HL-60 (cell line): ENCODE results near the gene ARL8A.

ENCODE experiments used
- DNase-seq, 2 experiments: peaks; one replicate each; pipeline ENCODE4 v3.0.0-alpha.2; 2010 to 2020; ENCODE audit warnings: low read depth in 1 of 2, low spot score in 1 of 2
- H3K27ac ChIP-seq: fragments of 250-450 bp; sonication (Bioruptor Pico); replicated peaks from 2 replicates; pipeline ENCODE4 v1.5.1; 2020; ENCODE audit warnings: mild to moderate bottlenecking, moderate library complexity
- H3K27me3 ChIP-seq: fragments of 250-450 bp; sonication (Bioruptor Pico); 2 replicates; pipeline ENCODE4 v1.5.1; 2021; ENCODE audit warnings: mild to moderate bottlenecking, moderate library complexity; ENCODE audit not compliant: insufficient read depth, poor library complexity, severe bottlenecking
- H3K4me3 ChIP-seq: replicated peaks from 2 replicates; pipeline ENCODE4 v1.5.1; 2011; ENCODE audit warnings: mild to moderate bottlenecking, control low read depth, low read length; ENCODE audit not compliant: insufficient read depth
- GABPA ChIP-seq: IDR thresholded peaks from 2 replicates; pipeline ENCODE4 v1.6.1; 2012; ENCODE audit warnings: low read depth
- POLR2AphosphoS5 ChIP-seq: IDR thresholded peaks from 2 replicates; pipeline ENCODE4 v1.6.1; 2012; ENCODE audit warnings: low read depth
- REST ChIP-seq: IDR thresholded peaks from 2 replicates; pipeline ENCODE4 v1.6.1; 2012; ENCODE audit warnings: low read depth; ENCODE audit not compliant: insufficient replicate concordance
- SPI1 ChIP-seq: IDR thresholded peaks from 2 replicates; pipeline ENCODE4 v1.6.1; 2012; ENCODE audit warnings: low read depth, mild to moderate bottlenecking, borderline replicate concordance
- TF ChIP-seq, protein P1 (sequence below): IDR thresholded peaks from one replicate; pipeline ENCODE4 v1.5.1; 2011; ENCODE audit warnings: low read length, control low read depth, inconsistent platforms; ENCODE audit not compliant: insufficient read depth

The ARL8A gene

DNA sequence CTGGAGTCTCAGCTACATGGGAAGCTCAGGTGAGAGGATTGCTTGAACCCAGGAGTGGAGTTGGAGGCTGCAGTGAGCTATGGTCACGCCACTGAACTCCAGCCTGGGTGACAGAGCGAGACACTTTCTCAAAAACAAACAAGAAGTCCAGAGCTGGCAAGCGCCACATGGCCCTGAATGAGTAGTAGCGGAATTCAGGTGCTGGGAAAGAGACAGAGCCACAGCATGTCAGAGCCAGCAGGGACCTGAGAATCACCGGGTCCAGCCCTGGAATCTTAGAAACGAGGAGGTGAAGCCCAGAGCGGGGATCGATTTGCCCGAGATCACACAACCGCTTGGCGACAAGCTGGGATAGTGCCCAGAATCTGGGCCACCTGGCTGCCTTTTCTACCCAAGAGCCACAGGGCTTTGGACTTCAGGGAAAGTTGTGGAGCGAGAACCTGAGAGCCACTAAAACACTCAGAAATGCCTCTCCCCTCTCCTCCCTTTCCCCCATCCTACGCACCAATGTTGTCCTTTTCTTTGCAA is 9.8 kb downstream of the ARL8A start:
- TF ChIP-seq, protein P1, sequence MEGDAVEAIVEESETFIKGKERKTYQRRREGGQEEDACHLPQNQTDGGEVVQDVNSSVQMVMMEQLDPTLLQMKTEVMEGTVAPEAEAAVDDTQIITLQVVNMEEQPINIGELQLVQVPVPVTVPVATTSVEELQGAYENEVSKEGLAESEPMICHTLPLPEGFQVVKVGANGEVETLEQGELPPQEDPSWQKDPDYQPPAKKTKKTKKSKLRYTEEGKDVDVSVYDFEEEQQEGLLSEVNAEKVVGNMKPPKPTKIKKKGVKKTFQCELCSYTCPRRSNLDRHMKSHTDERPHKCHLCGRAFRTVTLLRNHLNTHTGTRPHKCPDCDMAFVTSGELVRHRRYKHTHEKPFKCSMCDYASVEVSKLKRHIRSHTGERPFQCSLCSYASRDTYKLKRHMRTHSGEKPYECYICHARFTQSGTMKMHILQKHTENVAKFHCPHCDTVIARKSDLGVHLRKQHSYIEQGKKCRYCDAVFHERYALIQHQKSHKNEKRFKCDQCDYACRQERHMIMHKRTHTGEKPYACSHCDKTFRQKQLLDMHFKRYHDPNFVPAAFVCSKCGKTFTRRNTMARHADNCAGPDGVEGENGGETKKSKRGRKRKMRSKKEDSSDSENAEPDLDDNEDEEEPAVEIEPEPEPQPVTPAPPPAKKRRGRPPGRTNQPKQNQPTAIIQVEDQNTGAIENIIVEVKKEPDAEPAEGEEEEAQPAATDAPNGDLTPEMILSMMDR, result no peak
- TF ChIP-seq POLR2AphosphoS5, result no peak
- no peak for TF ChIP-seq SPI1
- no peak for TF ChIP-seq REST
- TF ChIP-seq GABPA, result no peak
- no peaks in the 10 kb centered on the region for H3K27me3 ChIP-seq
- no peak overlapping the region for H3K4me3 ChIP-seq
- H3K27ac ChIP-seq, result no peak overlapping the region
- no peak for DNase-seq

- TF ChIP-seq REST, result no peak
- TF ChIP-seq, protein P1, result no peak
- no peak for TF ChIP-seq POLR2AphosphoS5
- no peak for TF ChIP-seq SPI1
- TF ChIP-seq GABPA, result no peak
- Histone ChIP-seq H3K27ac (peak overlapping the region; percentile 61; the same call in 1 of the 2 replicates), H3K27me3 (no peaks in the 10 kb centered on the region), H3K4me3 (no peak overlapping the region)
- no peak for DNase-seq
Measured at GRCh38 chr1:202133989-202134388, 10.5 kb downstream of the ARL8A start.

DNA sequence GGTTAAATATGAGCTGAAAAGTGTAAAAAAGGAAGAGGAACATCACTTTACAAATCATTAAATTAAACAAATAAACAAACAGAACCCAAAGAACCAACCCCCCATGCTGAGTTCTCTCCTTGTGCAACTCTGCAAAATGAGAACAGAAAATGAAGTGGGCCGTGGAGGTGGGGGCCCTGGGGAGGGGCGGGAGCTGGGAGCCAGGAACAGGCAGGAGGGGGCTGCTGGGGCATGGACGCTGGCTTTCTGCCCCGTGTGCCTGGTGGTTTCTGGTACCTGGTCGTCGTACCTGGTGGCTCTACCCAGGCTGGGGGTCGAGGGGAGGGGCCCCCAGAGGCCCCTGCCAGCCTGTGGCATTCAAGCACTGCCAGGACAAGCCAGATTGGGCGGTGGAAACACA is 11.0 kb downstream of the ARL8A start:
- H3K4me3 ChIP-seq, result no peak overlapping the region

More for the DNA sequence above, 11.0 kb downstream of the ARL8A start:
- TF ChIP-seq POLR2AphosphoS5 (no peak), GABPA (no peak), SPI1 (no peak), REST (no peak)
- TF ChIP-seq, protein P1, result no peak
- Histone ChIP-seq H3K27ac (peak overlapping the region; percentile 61), H3K27me3 (no peaks in the 10 kb centered on the region)
- DNase-seq, result no peak
